GM18520 (cell line): ENCODE data around the gene MEF2D.

ENCODE experiments used
- ATAC-seq: cut with Tn5 transposase; IDR thresholded peaks from one replicate; pipeline ENCODE4 v1.9.1; 2021; ENCODE audit not compliant: unreplicated experiment

MEF2D gene

GRCh38 chr1:156471496-156472490, 28.8 kb downstream of the MEF2D start:
- ATAC-seq = no peak

- ATAC-seq = no peak
Measured at GRCh38 chr1:156470473-156470872, 30.1 kb downstream of the MEF2D start.

GRCh38 chr1:156468693-156469345, 31.8 kb downstream of the MEF2D start:
- no peak for ATAC-seq

- no peak for ATAC-seq
Measured at GRCh38 chr1:156467906-156468305, 32.7 kb downstream of the MEF2D start.

GRCh38 chr1:156467385-156467784, 33.2 kb downstream of the MEF2D start:
- no peak for ATAC-seq

GRCh38 chr1:156465747-156466365, 34.7 kb downstream of the MEF2D start:
- ATAC-seq = no peak

GRCh38 chr1:156464825-156465452, 35.6 kb downstream of the MEF2D start:
- no peak for ATAC-seq

GRCh38 chr1:156464335-156464734, 36.2 kb downstream of the MEF2D start:
- ATAC-seq = no peak

GRCh38 chr1:156463874-156464273, 36.7 kb downstream of the MEF2D start:
- ATAC-seq = no peak

GRCh38 chr1:156462954-156463795, 37.4 kb downstream of the MEF2D start:
- no peak for ATAC-seq

GRCh38 chr1:156461781-156462647, 38.6 kb downstream of the MEF2D start:
- no peak for ATAC-seq

- ATAC-seq = no peak
Measured at GRCh38 chr1:156461109-156461508, 39.5 kb downstream of the MEF2D start.

GRCh38 chr1:156460525-156460924, 40.0 kb downstream of the MEF2D start:
- ATAC-seq = no peak

GRCh38 chr1:156458181-156458503, 42.4 kb downstream of the MEF2D start:
- no peak for ATAC-seq

- ATAC-seq = peak; percentile 62
Measured at GRCh38 chr1:156456625-156457465, 43.7 kb downstream of the MEF2D start.

- no peak for ATAC-seq
Measured at GRCh38 chr1:156455362-156455761, 45.2 kb downstream of the MEF2D start.

- ATAC-seq = no peak
Measured at GRCh38 chr1:156452907-156453306, 47.7 kb downstream of the MEF2D start.

GRCh38 chr1:156451505-156452160, 48.9 kb downstream of the MEF2D start:
- no peak for ATAC-seq
